ENCODE data around the gene AP5M1.
A peak's percentile ranks its signal among the peaks of the same experiment; 100 is the strongest.
"Not testable (repeated sequence)": the region's sequence is repeated elsewhere in the genome, so short reads cannot be mapped to it uniquely, and the experiment has no call there.

The AP5M1 gene

GRCh38 chr14:57291692-57292647 is 23.2 kb downstream of the AP5M1 start:
- DNase-seq: no peak

- DNase-seq: no peak
Measured at GRCh38 chr14:57293866-57294837, 25.4 kb downstream of the AP5M1 start.

GRCh38 chr14:57295239-57295638 is 26.5 kb downstream of the AP5M1 start:
- no peak for DNase-seq

GRCh38 chr14:57297852-57298251 is 29.1 kb downstream of the AP5M1 start:
- DNase-seq: no peak

- DNase-seq: no peak
Measured at GRCh38 chr14:57299511-57299910, 30.7 kb downstream of the AP5M1 start.

- DNase-seq: no peak
Measured at GRCh38 chr14:57302883-57303282, 34.1 kb downstream of the AP5M1 start.

GRCh38 chr14:57314396-57315089 is 45.8 kb downstream of the AP5M1 start:
- DNase-seq: no peak

- peak; percentile 76 for DNase-seq
Measured at GRCh38 chr14:57317248-57317833, 48.6 kb downstream of the AP5M1 start.

- DNase-seq: no peak
Measured at GRCh38 chr14:57319636-57320192, 50.9 kb downstream of the AP5M1 start.

- DNase-seq: no peak
Measured at GRCh38 chr14:57323721-57324120, 55.0 kb downstream of the AP5M1 start.

- no peak for DNase-seq
Measured at GRCh38 chr14:57326253-57326652, 57.5 kb downstream of the AP5M1 start.

- no peak for DNase-seq
Measured at GRCh38 chr14:57329833-57330232, 61.1 kb downstream of the AP5M1 start.

- DNase-seq: not testable (repeated sequence)
Measured at GRCh38 chr14:57332475-57332874, 63.7 kb downstream of the AP5M1 start.

GRCh38 chr14:57333726-57334125 is 65.0 kb downstream of the AP5M1 start:
- not testable (repeated sequence) for DNase-seq

GRCh38 chr14:57343545-57344297 is 75.0 kb downstream of the AP5M1 start:
- not testable (repeated sequence) for DNase-seq

GRCh38 chr14:57345106-57345505 is 76.3 kb downstream of the AP5M1 start:
- DNase-seq: no peak

- DNase-seq: no peak
Measured at GRCh38 chr14:57346741-57347140, 78.0 kb downstream of the AP5M1 start.

Measured in NCI-H1105 (cell line).